Measurements from ENCODE around the gene OR5AN1.

DNA sequence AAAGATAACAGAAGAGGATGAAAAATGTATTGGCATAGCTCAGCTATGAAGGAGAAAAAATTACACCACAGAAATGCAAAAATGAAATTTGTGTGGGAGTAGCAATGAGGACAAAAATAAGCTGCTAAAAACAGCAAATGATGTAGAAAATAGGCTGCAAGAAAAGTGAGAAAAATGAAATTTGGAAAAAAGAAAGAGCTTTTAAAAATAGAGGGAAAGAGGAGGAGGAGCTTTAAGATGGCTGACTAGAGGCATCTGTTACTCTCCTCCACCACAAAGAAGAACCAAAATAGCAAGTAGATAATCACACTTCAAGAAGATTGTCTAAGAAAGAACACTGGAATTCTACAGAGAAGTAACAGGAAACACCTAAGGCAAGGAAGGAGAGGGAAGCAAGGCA lies 23.7 kb upstream of the OR5AN1 start:
- TF ChIP-seq, protein P1, sequence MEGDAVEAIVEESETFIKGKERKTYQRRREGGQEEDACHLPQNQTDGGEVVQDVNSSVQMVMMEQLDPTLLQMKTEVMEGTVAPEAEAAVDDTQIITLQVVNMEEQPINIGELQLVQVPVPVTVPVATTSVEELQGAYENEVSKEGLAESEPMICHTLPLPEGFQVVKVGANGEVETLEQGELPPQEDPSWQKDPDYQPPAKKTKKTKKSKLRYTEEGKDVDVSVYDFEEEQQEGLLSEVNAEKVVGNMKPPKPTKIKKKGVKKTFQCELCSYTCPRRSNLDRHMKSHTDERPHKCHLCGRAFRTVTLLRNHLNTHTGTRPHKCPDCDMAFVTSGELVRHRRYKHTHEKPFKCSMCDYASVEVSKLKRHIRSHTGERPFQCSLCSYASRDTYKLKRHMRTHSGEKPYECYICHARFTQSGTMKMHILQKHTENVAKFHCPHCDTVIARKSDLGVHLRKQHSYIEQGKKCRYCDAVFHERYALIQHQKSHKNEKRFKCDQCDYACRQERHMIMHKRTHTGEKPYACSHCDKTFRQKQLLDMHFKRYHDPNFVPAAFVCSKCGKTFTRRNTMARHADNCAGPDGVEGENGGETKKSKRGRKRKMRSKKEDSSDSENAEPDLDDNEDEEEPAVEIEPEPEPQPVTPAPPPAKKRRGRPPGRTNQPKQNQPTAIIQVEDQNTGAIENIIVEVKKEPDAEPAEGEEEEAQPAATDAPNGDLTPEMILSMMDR (IDR thresholded peaks at IDR 0.05) = no peak
- TF ChIP-seq POLR2A (IDR thresholded peaks at IDR 0.05) (no peak), EP300 (IDR thresholded peaks at IDR 0.05) (no peak)

Measured in tibial nerve (tissue), 4 donors.